Smooth muscle cell (in vitro differentiated cells): Measurements from ENCODE around the gene PMF1. TPM values are rescaled to one million over a fixed set of nuclear protein-coding genes. Genes with fewer than 3 reads are reported as not detected.

Experiments used
- DNase-seq: peaks from one replicate; lab custom pipeline; 2025; ENCODE audit not compliant: unreplicated experiment; lab: John Stamatoyannopoulos, UW
- H2AFZ ChIP-seq: fragments of 200-600 bp; sonication (generic); 2 replicates; pipeline ENCODE4 v1.6.0; 2016; ENCODE audit warnings: antibody characterized with exemption, low read depth, mild to moderate bottlenecking
- H3F3A ChIP-seq: fragments of 200-600 bp; sonication (generic); 2 replicates; pipeline ENCODE4 v1.6.0; 2017; ENCODE audit warnings: antibody characterized with exemption, low read depth
- H3K27ac ChIP-seq: fragments of 200-600 bp; sonication (generic); 2 replicates; pipeline ENCODE4 v1.5.1; 2016; ENCODE audit warnings: low read depth, mild to moderate bottlenecking
- H3K27me3 ChIP-seq: fragments of 200-600 bp; sonication (generic); 2 replicates; pipeline ENCODE4 v1.6.1; 2016; ENCODE audit warnings: low read depth, mild to moderate bottlenecking
- H3K36me3 ChIP-seq: fragments of 200-600 bp; sonication (generic); 2 replicates; pipeline ENCODE4 v1.5.1; 2016; ENCODE audit warnings: low read depth
- H3K4me1 ChIP-seq: fragments of 200-600 bp; sonication (generic); 2 replicates; pipeline ENCODE4 v1.5.1; 2016; ENCODE audit warnings: low read depth
- H3K4me2 ChIP-seq: fragments of 200-600 bp; sonication (generic); 2 replicates; pipeline ENCODE4 v1.6.0; 2016; ENCODE audit warnings: mild to moderate bottlenecking
- H3K4me3 ChIP-seq: fragments of 200-600 bp; sonication (generic); 2 replicates; pipeline ENCODE4 v1.5.1; 2016; ENCODE audit warnings: mild to moderate bottlenecking
- H3K79me2 ChIP-seq: fragments of 200-600 bp; sonication (generic); 2 replicates; pipeline ENCODE4 v1.6.0; 2016; ENCODE audit warnings: low read depth, mild to moderate bottlenecking
- H3K9ac ChIP-seq: fragments of 200-600 bp; sonication (generic); 2 replicates; pipeline ENCODE4 v1.6.0; 2016; ENCODE audit warnings: low read depth
- H3K9me3 ChIP-seq: fragments of 200-600 bp; sonication (generic); replicated peaks from 2 replicates; pipeline ENCODE4 v1.5.1; 2016; ENCODE audit warnings: low read depth
- H4K20me1 ChIP-seq: fragments of 200-600 bp; sonication (generic); 2 replicates; pipeline ENCODE4 v1.6.0; 2016; ENCODE audit warnings: low read depth
- CTCF ChIP-seq: fragments of 200-600 bp; sonication (generic); IDR thresholded peaks from 2 replicates; pipeline ENCODE4 v1.5.1; 2017; ENCODE audit warnings: borderline replicate concordance, mild to moderate bottlenecking, antibody characterized with exemption; ENCODE audit not compliant: insufficient read depth, poor library complexity, severe bottlenecking
- WGBS: methylation state at CpG from one replicate; pipeline ENCODE4 v1.1.7; 2016; ENCODE audit warnings: low lambda C conversion rate; 5-methylcytosine and 5-hydroxymethylcytosine counted together
- polyA plus RNA-seq: library from polyadenylated mRNA; unstranded; fragments of >200 nt; fragmentation: Nextera tagmentation; extraction: Ambion mirVana; gene quantifications from 2 replicates; pipeline ENCODE4 v1.2.1, GENCODE V29; 2016
- total RNA-seq: library from RNA; depleted of rRNA; stranded (reverse); fragments of >200 nt; gene quantifications from 2 replicates; pipeline ENCODE4 v1.2.3, GENCODE V29; 2014

Gene PMF1
- total and polyA plus RNA-seq, 2 experiments from 2014 or later: 59.2 to 82.5 TPM

DNA sequence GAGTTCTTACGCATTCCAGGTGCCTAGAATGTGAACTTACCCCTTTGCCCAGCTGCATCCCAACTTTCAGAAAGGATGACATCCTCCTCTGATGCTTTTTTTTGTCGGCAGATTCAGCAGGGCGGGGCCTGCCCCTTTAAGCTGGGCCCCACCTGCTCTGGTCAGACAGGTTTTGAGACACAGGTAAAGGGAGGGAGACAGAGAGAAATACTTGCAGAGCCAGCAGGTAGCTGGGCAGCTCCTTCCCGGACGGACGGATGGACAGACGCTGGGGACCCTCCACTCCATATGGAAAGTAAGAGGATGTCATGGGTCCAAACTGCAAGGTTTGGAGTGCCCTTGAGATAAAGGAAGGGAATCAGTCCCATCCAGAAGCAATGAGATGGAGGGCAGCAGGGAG lies 71.3 kb downstream of the PMF1 start, which contains the start of gene TMEM79:
Gene TMEM79 (plus strand): TSS at position 214 of the 400 bp plus-strand sequence. CDS start 902 bp downstream, outside the sequence.
- peak within 1 kb of the TSS; percentile 96 for H3K4me2 ChIP-seq
- H2AFZ ChIP-seq: peak within 1 kb of the TSS; percentile 87
- H3K9ac ChIP-seq: peak within 1 kb of the TSS; percentile 97
- no peak for DNase-seq
- no peaks in the 10 kb centered on the region for H3K27me3 ChIP-seq
- peak within 1 kb of the TSS; percentile 82 for H3K4me3 ChIP-seq
- TF ChIP-seq CTCF: no peak
- peaks cover 35% of the 10 kb centered on the region for H3K79me2 ChIP-seq
- no peaks in the 10 kb centered on the region for H3K36me3 ChIP-seq
- H3K9me3 ChIP-seq: no peaks in the 10 kb centered on the region
- 80% methylated on average over 7 of the region's 7 CpGs for WGBS
- H3K27ac ChIP-seq: peak within 1 kb of the TSS; percentile 87
- peaks cover 29% of the 10 kb centered on the region for H4K20me1 ChIP-seq
- H3K4me1 ChIP-seq: peaks cover 24% of the 10 kb centered on the region
- H3F3A ChIP-seq: no peaks in the 10 kb centered on the region

GRCh38 chr1:156284757-156285156 lies 72.0 kb downstream of the PMF1 start:
- Histone ChIP-seq H3K4me1 (peaks cover 24% of the 10 kb centered on the region), H4K20me1 (peaks cover 22% of the 10 kb centered on the region), H3K27me3 (no peaks in the 10 kb centered on the region), H3K4me3 (peak overlapping the region; percentile 82), H3K9me3 (no peaks in the 10 kb centered on the region), H3K79me2 (peaks cover 30% of the 10 kb centered on the region), H3K4me2 (peak overlapping the region; percentile 96), H2AFZ (no peak overlapping the region), H3F3A (no peaks in the 10 kb centered on the region), H3K36me3 (no peaks in the 10 kb centered on the region), H3K9ac (peak overlapping the region; percentile 43), H3K27ac (peak overlapping the region; percentile 62)
- DNase-seq: no peak
- no peak for TF ChIP-seq CTCF
- 62% methylated on average over 4 of the region's 4 CpGs for WGBS

DNA sequence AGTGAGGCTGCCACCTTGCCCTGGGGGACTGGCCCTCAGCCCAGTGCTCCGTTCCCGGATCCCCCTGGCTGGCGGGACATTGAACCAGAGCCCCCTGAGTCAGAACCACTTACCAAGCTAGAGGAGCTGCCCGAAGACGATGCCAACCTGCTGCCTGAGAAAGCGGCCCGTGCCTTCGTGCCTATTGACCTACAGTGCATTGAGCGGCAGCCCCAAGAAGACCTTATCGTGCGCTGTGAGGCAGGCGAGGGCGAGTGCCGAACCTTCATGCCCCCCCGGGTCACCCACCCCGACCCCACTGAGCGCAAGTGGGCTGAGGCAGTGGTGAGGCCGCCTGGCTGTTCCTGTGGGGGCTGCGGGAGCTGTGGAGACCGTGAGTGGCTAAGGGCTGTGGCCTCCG lies 72.6 kb downstream of the PMF1 start:
- Histone ChIP-seq H3K4me2 (no peak overlapping the region), H3K9me3 (no peaks in the 10 kb centered on the region), H3K36me3 (no peaks in the 10 kb centered on the region), H3K27me3 (no peaks in the 10 kb centered on the region), H3K4me1 (peaks cover 24% of the 10 kb centered on the region), H3K79me2 (peaks cover 28% of the 10 kb centered on the region), H3K27ac (no peak overlapping the region), H2AFZ (no peak overlapping the region), H3K4me3 (no peak overlapping the region), H3F3A (no peaks in the 10 kb centered on the region), H4K20me1 (peaks cover 16% of the 10 kb centered on the region), H3K9ac (no peak overlapping the region)
- no peak for DNase-seq
- no peak for TF ChIP-seq CTCF
- WGBS: 95% methylated on average over 20 of the region's 21 CpGs

DNA sequence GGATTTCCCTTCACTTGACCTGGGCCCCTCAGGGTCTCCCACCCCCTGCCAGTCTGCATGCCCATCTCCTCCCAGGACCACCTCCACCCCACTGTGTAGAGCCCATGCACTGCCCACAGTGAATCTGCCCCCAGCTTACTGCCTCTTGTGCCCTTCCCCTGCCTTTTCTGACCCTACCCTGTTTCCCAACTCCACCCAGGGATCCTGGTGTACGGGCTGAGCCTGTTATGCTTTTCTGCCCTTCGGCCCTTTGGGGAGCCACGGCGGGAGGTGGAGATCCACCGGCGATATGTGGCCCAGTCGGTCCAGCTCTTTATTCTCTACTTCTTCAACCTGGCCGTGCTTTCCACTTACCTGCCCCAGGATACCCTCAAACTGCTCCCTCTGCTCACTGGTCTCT lies 73.3 kb downstream of the PMF1 start:
- Histone ChIP-seq H3K79me2 (peaks cover 22% of the 10 kb centered on the region), H3K4me2 (no peak overlapping the region)

More for the DNA sequence above, 73.3 kb downstream of the PMF1 start:
- Histone ChIP-seq H3K27ac (no peak overlapping the region), H3K27me3 (no peaks in the 10 kb centered on the region), H3K9ac (no peak overlapping the region), H4K20me1 (peaks cover 9% of the 10 kb centered on the region), H3K36me3 (no peaks in the 10 kb centered on the region), H3K9me3 (no peaks in the 10 kb centered on the region), H2AFZ (no peak overlapping the region), H3K4me3 (no peak overlapping the region), H3F3A (no peaks in the 10 kb centered on the region), H3K4me1 (peaks cover 23% of the 10 kb centered on the region)
- TF ChIP-seq CTCF: no peak
- 96% methylated on average over 8 of the region's 8 CpGs for WGBS
- DNase-seq: no peak
